Neural cell (in vitro differentiated cells): ENCODE measurements around the gene ZNF548.

ENCODE experiments used
- EZH2 ChIP-seq: fragments of 200-600, 300-800 bp; shearing (Covaris generic), sonication (generic); IDR thresholded peaks from 2 replicates; pipeline ENCODE4 v1.6.1; 2014; ENCODE audit warnings: antibody characterized with exemption, low read length, borderline replicate concordance, mild to moderate bottlenecking; ENCODE audit not compliant: insufficient read depth, poor library complexity, severe bottlenecking
- MXI1 ChIP-seq: fragments of 450-650 bp; conservative IDR thresholded peaks from 2 replicates; pipeline ENCODE4 v1.6.1; 2014; ENCODE audit warnings: antibody characterized with exemption, mild to moderate bottlenecking; ENCODE audit not compliant: poor library complexity, severe bottlenecking
- POLR2AphosphoS5 ChIP-seq: IDR thresholded peaks from 2 replicates; pipeline ENCODE4 v1.6.1; 2012
- SMC3 ChIP-seq: fragments of 450-650 bp; conservative IDR thresholded peaks from 2 replicates; pipeline ENCODE4 v1.6.1; 2014; ENCODE audit warnings: antibody characterized with exemption, mild to moderate bottlenecking, moderate library complexity; ENCODE audit not compliant: poor library complexity
- TAF1 ChIP-seq: IDR thresholded peaks from 2 replicates; pipeline ENCODE4 v1.6.1; 2012; ENCODE audit warnings: low read depth
- TF ChIP-seq, protein P1 (sequence below): fragments of 450-650 bp; IDR thresholded peaks from 2 replicates; pipeline ENCODE4 v1.5.1; 2014; ENCODE audit warnings: antibody characterized with exemption, mild to moderate bottlenecking, moderate library complexity; ENCODE audit not compliant: poor library complexity, severe bottlenecking

DNA sequence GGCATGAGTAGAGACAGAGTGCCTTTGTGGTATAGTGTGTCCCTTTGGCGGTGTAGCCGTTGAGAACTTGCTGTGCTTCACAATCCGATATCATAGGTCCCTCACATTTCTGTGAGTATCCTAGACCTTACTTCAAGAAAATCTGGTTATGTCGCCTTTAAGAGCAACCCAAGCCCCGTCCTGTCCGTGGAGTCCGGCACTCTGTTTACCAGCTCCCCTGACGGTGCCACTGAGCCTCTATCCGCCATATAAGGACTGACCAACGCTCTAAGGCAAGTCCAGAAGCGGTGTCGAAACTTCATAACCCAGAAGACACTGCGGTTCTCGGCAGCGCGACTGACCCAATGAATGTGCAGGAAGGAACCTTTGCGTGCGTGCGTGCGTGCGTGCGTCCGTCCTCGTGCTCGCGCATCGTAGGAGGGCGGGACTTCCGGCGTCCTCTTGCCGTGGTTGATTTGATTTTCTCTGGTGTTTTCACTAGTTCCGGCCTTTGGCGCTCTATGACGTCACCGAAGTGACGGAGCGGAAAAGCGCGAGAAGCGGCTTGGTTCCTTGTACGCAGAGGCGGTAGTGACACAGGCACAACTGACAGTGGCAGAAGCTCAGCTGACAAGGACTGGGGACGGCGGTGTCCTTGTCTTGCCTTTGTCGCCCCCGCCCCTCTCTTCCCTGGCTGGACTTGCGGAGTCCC, 26.5 kb upstream of the ZNF548 start, which contains the start of the genes TRAPPC2B and ZNF547:
- TF ChIP-seq SMC3 = peak; percentile 45
- TF ChIP-seq, protein P1, sequence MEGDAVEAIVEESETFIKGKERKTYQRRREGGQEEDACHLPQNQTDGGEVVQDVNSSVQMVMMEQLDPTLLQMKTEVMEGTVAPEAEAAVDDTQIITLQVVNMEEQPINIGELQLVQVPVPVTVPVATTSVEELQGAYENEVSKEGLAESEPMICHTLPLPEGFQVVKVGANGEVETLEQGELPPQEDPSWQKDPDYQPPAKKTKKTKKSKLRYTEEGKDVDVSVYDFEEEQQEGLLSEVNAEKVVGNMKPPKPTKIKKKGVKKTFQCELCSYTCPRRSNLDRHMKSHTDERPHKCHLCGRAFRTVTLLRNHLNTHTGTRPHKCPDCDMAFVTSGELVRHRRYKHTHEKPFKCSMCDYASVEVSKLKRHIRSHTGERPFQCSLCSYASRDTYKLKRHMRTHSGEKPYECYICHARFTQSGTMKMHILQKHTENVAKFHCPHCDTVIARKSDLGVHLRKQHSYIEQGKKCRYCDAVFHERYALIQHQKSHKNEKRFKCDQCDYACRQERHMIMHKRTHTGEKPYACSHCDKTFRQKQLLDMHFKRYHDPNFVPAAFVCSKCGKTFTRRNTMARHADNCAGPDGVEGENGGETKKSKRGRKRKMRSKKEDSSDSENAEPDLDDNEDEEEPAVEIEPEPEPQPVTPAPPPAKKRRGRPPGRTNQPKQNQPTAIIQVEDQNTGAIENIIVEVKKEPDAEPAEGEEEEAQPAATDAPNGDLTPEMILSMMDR = no peak
- TF ChIP-seq POLR2AphosphoS5 = peak; percentile 95
- TF ChIP-seq EZH2 = no peak
- peak; percentile 71 for TF ChIP-seq MXI1
- peak; percentile 59 for TF ChIP-seq TAF1
